ENCODE measurements around the gene SYNE3.

Gene SYNE3

DNA sequence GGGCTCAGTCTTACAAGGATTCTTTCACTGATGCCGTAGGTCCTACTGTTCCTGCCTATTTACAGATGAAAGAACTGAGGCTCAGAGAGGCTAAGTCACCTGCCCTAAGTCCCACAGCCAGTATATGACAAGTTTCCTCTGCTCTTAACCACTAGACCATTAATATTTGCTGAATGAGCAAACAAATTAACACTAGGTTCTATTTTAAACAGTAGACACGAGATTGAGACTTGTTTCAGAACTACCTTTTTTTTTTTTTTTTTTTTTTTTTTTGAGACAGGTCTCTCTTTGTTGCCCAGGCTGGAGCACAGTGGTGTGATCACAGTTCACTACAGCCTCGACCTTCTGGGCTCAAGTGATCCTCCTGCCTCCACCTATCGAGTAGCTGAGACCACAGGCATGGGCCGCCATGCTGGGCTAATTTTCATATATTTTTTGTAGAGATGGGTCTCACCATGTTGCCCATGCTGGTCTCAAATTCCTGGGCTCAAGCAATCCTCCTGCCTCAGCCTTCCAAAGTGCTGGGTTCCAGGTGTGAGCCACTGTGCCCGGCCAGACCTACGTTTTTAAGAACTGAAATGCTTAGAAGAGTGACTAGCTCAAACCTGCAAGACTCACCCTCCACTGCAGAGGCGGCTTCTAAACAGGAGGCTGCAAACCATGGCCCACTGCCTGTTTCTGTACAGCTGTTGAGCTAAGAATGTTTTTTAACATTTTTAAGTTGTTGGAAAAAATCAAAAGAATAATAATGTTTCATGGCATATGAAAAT is 12.9 kb downstream of the SYNE3 start:
- DNase-seq: no peak

DNA sequence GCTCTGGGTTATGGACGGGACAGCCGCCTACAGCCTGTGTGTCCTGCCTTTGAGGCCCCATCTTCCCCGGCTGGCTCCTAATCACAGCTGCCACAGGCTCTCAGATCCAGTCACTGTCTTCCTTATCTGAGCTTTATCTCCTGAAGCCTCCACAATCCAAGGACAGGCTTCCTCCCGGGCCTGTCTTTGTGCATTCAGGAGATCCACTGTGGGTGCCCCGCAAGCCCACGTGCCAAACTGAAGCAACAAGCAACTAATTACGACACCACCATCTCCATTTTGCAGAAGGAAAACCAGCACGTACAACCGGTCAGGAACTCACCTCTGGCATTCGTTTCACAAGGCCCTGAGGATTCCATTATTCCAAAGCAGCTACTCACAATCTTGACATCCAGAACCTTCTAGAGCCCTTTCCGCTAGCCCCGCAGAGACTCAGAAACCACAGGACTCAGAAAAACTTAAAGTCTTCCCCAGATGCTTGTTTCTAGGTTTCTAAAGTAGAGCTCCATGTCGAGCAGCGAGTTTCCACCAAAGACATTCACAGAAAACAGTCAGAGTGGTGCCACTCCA is 14.0 kb downstream of the SYNE3 start:
- no peak for DNase-seq

DNA sequence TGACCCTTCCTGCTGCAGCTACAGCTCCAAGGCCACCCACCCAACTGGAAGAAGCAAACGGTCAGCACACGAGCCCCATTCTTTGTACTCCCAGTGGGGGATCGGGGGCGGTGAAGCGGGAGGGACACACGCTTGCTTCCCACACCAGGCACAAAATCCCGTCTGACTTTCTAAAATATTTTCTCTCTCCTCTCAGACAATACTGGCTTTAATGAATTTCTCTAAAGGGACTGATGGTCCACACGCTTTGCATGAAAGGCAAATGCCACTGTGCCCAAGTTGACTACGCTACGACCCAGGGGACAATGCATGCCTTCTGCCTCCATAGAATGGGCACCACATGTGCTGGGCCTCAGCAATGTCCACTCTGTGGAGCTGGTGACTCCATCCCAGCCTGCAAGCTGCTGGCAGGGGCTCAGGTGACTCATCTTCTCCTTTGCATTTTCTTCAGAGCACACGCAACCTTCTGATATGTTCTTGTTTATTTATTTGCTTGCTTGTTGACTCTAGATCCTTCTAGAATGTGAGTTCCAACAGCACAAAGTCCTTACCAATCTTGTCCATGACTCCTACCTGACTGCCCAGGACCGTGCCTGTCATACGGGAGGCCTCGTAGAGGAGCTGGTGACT is 15.6 kb downstream of the SYNE3 start:
- DNase-seq: no peak

DNA sequence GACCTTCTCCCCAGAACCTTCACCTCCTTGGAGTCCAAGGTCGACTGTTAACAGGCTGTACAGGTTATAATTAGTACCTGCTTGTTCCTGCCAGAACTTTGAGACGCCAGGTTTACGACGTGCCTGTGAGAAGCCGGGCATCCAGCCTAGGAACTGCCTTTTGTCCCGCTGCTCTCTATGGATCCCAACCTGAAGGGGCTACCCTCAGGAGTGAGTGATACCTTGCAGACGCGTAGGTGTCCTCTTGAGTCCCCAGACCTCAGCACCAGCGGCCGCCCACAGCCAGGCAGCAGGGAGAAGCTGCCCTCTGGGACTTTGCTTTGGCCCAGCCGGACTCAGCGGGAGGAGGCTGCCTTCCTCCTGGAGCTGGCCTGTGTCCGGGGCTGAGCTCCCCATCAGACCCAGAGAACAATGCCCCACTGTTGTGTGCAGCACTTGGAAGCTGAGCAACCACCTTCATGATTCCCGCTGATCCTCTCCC is 16.2 kb downstream of the SYNE3 start:
- DNase-seq: no peak

DNA sequence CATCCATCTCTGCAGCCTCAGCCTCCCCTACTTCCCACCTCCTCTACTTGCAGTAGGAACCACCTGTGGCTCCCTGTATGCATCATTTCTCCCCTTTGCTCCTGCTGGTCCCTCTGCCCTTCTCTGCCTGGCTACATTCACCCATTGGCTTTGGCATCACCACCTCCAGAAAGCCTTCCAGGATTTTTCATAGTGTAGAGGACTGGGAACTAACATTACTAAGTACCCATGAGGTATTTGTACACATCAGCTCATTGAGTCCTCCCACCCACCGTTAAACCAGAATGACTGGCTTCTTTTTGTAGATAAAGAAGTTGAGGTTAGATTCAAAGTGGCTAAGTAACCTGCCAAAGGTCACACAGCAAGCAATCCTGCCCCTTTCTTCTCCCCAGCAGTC is 17.1 kb downstream of the SYNE3 start:
- DNase-seq: no peak

DNA sequence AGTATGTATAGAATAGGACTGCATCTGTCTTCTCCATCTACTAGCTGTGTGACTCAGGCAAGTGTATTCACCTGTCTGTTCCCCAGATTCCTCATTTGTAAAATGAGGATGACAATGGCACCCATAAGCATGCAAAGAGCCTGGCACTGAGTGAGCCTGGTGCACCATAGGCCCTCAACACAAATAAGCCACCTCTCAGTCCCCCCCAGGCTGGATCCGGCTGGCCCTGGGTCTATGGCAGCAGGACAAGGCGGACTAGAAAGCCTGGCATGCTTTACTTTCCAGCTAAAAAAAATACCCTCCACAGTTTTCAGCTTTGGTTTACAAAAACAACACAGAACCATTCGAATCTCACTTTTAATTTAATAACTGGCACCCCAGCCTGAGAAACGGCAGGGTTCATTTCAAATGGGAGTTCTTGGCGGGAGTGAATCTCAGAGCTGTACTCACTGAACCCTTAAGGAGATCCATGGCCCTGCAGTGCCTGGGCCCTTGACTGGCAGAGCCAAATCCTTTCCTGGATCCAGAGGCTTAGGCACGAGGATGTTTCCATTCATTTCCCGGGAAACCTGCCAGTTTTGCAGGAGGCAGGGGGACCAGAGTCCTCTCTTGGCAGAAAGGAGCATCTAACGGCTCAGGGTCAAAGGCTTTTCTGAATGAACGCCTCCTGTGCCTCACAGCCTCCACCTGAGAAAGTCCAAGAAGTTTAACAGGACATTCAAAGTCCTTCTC is 17.7 kb downstream of the SYNE3 start:
- DNase-seq: peak; percentile 79

DNA sequence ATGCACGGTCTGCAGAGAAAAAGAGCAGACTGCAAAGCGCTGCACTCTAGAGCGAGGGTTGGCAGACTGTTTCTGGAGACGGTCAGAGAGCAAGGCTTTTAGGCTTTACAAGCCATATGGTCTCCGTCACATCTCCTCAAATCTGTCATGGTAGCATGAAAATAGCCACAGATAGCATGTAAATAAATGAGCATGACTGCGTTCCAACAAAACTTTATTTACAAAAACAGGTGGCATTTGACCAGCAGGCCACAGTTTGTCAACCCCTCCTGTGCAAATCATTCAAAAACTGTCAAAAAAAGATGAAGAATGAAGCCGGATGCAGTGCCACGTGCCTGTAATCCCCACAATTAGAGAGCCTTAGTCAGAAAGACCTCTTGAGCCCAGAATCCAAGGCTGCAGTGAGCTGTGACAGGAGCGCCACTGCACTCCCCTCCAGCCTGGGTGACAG is 18.9 kb downstream of the SYNE3 start:
- no peak for DNase-seq

DNA sequence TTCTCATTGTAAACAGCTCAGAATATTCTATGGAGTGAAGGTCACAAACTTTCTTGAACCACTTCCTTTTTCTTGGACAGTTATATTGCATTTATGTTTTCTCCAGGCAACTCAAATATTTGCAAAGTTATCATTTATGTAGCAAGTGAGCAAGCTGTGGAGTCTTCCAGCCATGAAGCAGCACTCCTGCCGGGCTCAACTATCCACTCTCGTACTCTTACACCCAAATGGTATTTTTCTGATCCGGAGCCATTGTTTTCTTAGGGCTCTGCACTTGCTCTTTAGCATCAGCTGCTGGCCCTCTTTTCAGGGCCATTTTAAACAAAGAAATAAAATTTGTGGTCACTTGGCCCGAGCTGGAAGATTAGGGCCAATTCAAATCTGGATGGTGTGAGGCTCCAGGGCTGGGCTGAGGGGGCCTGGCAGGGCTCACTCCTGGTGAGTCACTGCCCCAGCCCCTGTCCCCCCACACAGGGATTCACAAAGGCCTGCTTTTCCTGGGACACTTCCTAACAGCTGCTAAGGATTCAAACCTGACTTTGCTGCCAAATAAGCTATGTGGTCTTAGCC is 19.7 kb downstream of the SYNE3 start:
- DNase-seq: peak; percentile 82

DNA sequence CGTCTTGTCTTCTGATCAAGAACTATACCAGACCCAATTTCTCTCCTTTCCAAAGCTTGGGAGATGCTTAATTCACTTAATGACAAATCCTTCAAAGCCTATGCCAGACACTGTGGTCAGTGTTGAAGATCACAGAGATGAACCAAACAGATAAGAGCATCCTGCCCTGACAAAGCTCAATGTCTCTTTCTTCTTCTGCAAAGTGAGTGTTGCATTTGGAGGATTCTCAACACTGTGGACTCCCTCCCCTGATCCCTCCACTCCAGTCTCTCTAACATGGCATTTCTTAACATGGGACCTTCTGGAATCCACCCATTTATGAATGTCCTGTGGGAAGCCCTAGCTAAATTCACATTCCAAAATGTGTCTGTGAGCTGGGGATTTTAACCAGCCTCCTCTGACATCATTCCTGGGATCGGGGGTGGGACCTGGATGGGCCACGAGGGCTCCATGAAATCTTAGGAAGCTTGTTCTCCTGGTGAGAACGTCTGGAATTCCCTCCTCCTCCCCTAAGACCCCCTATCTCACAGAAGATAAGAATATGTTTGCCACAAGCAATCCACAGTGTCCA is 20.3 kb downstream of the SYNE3 start:
- no peak for DNase-seq

DNA sequence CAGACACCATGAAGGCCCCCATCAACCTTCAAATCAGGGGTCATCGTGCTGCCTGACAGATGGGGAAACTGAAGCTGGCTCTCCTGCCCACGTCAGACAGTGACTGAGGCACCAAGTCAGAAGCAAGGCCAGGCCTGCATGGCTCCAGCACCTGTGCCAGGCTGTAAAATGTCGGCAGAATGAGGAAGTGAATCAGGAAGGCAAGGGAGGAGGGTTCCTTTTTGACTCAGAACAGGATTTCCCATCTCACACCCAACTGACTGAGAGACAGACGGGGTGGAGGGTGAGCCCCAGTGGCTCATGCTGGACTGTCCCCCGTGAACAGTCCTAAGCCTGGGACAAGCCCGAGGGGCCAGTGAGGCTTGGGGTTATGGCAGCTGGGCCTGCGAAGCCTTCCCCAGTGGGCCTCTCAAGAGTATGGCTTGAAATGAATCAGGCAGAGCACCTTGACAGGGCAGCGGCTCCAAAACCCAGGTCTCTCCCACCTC is 20.9 kb downstream of the SYNE3 start:
- DNase-seq: no peak

DNA sequence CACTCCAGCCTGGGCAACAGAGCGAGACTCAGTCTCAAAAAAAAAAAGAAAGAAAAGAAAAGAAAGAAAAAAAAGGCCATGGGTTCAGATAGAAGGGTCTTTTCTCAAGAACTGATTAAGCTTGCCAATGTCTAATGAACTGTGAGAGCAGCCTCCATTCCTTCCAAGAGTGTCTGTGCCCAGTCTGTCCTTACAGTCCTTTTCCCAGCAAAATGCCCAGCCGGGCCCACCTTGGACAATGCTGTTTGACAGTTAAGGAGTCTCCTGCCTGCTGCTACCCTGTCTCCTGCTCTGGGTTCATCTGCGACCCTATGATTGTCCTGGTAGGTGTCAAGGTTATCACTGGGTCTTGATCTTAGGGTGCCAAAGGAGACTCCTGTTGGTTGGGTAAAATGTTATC is 21.4 kb downstream of the SYNE3 start:
- DNase-seq: no peak

DNA sequence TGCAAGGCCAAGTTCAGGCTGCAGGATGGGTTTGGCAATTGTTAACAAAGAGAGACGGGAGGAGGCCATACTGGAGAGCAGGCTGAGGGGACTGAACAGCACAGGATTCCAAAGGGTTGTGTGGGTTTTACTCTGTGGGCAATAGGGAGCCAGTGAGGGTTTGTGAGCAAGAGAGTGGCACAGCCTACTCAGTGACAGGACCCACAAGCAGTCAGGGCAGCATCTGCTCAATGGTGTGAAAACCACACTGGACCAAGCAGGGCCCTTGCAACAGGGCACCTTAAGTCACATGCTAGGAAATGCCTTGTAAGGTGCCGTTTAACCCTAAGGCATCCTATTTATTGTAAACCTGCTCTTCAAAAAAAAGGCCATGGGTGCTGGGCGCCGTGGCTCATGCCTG is 22.0 kb downstream of the SYNE3 start:
- DNase-seq: no peak

DNA sequence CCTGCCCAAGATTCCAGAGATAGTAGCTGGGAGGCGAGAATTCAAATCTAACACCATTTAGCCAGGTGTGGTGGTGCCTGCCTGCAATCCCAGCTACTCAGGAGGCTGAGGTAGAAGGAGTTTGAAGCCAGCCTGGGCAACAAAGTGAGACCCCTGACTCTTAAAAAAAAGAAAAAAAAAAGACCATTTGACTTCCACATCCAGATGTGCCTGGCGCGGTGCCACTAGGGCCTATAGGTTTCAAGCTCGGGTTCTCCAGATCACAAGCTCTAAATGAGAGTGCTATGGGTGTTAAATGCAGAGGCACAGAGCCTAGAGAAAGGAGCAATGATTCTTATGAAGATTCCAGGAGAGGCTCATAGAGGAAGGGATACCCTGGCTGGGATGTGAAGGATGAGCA is 22.5 kb downstream of the SYNE3 start:
- no peak for DNase-seq

DNA sequence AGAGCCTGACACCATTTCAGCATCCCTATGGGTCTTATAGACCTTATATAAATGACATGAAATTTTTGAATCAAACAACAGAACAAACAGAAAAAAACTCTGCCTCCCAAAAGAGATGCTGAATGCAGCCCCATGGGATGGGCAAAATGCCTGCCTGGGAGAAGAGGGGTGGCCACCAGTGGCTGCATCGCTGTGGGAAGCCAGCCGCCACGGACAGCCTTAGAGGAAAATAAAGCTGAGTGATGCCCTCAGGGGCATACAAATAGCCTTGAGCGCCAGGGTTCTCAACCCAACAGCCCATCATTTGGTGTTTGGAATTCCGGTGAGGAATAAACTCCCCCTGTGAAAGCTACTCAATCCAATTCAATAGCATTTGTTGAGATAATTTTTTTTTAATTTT is 22.9 kb downstream of the SYNE3 start:
- no peak for DNase-seq

DNA sequence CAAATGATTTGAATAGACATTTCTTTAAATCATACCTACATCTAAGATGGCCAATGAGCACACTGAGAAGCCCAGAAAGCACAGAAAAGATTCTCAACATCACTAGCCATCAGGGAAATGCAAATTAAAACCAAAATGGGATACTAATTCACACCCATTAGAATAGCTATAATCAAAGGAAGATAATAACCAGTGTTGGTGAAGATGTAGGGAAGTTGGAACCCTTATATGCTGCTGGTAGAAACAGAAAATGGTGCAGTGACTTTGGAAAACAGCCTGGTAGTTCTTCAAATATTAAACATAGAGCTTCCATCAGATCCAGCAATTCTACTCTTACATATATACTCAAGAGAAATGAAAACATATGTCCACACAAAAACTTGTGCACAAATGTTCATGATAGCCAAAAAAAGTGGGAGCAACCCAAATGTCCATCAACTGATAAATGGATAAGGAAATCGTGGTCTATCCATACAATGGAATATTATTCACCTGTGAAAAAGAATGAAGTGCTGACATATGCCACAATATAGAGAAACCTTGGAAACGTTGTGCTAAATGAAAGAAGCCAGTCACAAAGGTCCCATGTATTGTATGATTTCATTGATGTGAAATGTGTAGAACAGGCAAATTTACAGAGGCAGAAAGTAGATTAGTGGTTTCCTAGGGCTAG is 24.4 kb downstream of the SYNE3 start:
- no peak for DNase-seq

DNA sequence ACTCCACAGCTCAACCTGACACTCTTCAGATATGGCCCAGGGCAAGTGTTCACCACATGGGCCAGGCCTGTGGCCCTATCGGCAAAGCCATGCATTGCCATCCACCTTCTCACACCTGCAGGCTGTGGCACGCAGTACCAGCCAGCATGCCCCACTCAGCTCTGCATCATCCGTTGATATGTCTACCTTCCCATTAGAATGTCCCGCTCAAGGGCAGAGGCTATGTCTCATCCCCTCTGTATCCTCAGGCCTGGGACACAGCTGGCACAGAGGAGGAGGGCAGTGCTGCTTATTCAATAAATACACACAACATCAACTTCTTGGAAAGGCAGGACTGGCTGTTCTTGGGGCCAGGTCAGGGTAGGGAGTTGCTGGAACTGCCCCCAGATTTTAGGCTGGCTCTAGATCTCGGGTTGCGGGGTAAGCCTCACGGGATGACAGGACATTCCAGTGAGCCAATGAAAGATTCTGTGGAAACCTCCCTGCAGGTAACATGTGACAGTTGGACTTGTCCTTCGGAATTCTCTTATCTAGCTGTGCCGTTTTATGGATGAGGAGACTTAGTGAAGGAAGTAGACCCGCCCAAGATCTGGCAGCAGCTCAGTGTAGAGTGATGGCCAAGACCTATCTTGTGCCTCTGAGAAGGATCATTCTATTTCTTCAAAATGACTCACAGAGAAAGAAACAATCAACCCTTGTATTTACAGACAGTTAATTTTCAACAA is 25.6 kb downstream of the SYNE3 start:
- no peak for DNase-seq

DNA sequence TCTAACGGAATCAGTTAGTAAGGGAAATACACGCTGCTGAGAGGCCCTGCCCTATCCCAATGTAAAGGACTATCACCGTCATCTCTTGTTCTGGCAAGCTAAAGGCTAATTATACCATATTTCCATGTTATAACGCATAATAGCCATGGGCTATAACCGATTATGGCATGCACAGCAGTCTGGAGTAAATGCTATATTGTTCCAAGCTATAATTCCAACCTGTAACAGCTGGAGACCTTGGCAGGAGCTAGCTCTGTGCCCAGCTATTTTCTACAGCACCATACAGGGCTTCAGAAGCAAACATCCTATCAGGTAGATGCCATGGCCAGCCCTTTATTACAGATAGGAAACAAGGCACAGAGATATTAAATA is 26.3 kb downstream of the SYNE3 start:
- DNase-seq: no peak

DNA sequence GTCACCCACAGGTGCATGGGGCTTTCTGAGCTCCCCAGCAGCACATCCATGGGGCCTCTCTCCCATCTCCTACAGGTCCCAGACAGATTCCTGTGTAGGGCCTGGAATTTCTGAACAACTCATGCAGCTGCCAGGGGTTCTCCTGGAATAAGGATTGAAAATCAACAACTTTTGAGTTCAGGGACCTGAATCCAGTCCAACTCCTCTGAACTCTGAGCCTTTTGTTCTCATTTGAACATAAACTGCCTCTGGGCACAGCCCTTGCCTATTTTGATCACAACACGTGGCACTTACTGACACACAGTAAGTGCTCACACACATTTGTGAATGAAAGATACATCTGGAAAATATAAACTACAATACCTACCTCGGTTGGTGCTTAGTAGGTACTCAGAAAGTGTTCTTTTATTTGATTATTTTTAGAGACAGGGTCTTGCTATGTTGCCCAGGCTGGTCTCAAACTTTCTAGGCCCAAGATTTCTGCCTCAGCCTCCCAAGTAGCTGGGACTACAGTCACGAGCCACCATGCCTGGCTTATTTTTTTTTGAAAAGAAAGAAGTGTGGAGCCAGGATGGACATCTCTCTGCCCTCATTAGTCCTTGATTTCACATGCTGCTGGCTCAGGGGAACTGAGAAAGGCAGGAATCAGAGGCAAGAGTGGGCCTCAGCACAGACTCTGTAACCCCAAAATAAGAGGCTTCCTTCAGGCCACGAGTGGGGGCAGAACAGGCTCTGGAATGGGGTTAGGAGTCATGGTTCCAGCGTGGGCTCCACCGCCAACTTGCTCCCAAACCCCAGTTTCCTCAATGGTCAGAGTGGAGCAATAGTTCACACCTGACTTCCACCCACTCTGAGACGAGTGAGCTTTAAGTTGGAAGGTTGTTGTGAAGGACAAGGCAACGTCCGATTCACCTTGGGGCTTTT is 27.0 kb downstream of the SYNE3 start:
- no peak for DNase-seq

DNA sequence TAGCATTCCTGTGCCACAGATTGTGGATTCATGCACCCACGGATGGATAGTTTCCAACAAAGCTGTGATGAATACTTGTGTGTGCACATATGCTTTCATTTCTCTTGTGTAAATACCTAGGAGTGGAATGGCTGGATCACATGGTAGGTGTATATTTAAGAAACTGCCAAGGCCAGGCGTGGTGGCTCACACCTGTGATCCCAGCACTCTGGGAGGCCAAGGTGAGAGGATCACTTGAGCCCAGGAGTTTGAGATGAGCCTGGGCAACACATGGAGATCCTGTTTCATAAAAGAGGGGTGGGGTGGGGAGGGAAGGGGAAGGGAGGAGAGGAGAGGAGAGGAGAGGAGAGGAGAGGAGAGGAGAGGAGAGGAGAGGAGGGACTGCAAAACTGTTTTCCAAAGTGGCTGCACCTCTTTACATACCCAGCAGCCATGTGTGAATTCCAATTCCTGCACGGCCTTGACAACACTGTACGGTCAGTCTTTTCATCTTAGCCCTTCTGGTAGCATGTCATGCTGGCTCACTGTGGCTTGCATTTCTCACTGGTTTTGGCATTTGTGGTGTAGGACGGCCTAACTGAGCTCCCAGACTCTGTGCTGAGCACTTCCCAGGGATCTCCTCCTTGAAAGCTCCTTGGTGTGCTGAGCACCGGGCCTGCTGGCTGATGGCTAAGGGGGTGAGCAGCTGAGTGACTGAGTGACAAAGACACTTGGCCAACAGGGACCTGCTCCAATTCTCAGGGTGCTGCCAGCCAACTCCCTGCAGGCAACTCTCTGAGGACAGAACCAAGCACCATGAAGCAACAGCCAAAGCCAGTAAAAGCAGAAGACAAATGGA is 27.9 kb downstream of the SYNE3 start:
- no peak for DNase-seq
